Dedifferentiated amniotic fluid mesenchymal stem cell (primary cell): Measurements from ENCODE around the gene BHLHE41.

ENCODE experiments used
- DNase-seq: peaks from one replicate; pipeline ENCODE4 v3.0.0-alpha.2; 2016; ENCODE audit errors: extremely low spot score

BHLHE41 gene

DNA sequence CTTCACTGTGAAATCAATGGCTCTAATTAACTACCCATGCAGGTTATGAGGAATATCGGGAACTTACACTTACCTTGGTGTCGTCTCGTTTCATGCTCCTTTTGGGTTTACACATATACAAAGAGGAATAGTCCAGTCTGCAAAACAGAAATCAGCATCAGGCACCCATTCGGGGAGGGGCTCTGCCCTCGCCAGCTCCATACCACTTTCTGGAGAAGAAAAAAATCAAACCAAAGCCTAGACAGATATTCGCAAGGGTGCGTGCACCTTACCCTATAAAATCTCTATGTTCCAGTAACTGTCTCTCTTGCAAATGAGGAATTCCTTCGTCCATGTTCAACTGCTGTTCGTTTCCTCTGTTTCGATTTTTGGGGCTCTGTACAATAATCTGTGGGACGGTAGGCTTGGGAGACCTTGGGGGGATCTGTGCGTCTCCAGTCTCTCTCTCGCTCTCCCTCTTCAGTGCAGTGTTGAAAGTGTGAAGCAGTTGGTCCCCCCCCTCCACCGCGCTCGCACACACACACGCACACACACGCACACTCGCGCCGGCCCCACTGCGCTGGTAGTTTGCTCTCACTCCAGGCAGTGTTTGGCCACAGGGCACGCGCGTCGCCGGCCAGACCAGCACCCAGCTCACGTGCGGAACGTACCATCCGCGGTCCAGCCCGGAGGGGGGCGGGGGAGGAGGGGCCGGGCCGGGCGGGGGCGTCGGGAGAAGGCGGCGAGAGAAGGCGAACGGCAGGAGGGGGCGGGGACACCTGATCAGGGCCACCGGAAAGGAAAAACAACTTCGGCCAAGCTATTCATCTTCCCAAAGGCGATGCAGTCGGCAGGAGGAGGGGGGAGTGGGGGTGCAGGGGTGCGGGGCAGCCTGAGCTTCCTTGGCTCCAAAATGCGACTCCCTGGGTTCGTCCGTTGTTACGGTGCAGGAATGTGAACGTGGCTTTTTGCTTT is at the start of gene BHLHE41:
TSS of gene BHLHE41 (minus strand) at position 592 of the 954 bp plus-strand sequence. CDS start at position 334, 258 bp downstream.
- peak; percentile 53 for DNase-seq

- DNase-seq, result no peak
These were observed 48.2 kb upstream of the BHLHE41 start for GRCh38 chr12:26172946-26173552.

DNA sequence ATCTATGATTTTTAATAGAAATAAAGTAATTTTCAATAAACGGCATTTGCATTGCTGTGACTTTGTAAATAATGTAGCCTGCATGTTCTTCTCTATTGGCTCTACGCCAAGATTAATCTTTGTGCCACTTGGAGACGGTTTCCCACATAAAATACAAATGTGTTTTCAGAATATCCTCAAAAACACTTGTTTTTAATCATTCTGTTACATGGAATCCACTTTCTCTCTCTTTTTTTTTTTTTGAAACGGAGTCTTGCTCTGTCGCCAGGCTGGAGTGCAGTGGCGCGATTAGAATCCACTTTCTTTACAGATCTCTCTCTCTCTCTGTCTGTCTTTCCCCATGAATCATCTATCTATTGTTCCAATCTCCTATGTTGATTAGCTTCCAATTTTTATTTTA is 47.7 kb upstream of the BHLHE41 start:
- DNase-seq, result no peak

DNA sequence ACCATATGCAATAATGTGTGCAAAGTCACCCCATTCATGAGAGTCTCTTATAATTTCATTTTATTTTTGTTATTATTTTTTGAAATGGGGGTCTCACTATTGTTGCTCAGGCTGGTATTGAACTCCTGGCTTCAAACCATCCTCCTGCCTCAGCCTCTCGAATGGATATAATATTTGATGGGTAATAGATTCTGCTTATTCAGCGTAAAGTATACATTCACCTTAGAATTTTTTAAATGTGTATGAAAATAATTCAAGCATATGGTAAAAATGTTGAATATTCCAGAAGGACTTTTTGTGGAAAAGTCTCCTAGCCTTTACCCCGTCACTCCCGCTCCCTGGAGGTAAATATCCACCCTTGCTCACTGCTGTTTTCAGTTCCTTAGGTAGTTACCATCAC is 47.2 kb upstream of the BHLHE41 start:
- DNase-seq, result no peak

DNA sequence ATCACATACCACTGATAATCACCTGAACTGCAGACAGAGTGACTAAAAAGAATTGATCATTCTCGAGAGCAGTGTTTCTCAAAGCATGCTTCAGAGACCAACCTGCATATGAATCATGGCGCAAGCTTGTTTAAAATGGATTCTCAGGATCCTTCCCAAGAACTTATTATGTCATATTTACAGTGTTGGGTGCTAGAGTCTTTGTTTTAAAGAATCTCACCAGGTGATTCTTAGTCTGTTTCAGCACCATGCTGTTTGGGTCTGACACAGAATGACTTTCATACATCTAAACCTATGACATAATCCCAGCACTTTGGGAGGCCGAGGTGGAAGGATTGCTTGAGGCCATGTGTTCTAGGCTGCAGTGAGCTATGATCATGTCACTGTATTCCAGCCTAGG is 39.3 kb upstream of the BHLHE41 start:
- DNase-seq, result no peak

GRCh38 chr12:26162905-26163304 is 38.1 kb upstream of the BHLHE41 start:
- DNase-seq, result no peak

GRCh38 chr12:26162174-26162573 is 37.3 kb upstream of the BHLHE41 start:
- DNase-seq, result no peak

- no peak for DNase-seq
These were observed 33.4 kb upstream of the BHLHE41 start for GRCh38 chr12:26158078-26158764.

GRCh38 chr12:26157001-26157400 is 32.2 kb upstream of the BHLHE41 start:
- DNase-seq, result no peak

- no peak for DNase-seq
These were observed 31.5 kb upstream of the BHLHE41 start for GRCh38 chr12:26156201-26156871.

DNA sequence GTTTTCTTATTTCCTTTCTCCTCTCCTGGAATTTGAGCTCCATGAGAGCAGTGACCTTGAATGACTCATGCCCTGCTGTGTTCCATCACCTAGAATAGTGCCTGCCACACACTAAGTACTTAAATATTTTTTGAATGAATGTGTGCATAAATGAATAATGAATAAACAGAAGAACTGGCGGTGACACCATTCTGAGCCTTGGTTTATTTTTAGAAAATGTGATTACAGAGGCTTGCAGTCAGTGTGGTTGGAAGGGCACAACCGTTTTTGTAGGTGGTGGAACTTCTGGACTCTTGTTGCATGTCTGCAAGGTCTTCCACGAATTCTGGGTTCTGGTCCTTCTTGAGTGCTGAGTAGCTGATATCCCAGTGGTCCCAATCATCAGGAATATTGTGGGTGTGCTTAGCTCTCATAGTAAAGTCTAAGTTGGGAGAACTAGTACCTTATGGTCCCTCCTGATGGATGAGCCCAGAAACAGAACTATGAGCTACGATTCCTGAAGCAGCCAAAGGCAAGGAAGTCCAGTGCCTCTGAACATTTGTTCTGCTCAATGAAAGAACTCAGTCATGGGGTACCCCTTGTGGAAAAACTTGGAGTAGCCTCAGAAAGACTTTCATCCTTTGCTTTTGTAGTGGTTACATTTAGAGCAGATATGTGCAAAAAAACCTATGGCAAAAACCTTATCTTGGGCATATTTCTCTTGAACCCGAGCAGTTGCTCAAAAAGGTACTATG is 28.8 kb upstream of the BHLHE41 start:
- DNase-seq, result peak; percentile 87

DNA sequence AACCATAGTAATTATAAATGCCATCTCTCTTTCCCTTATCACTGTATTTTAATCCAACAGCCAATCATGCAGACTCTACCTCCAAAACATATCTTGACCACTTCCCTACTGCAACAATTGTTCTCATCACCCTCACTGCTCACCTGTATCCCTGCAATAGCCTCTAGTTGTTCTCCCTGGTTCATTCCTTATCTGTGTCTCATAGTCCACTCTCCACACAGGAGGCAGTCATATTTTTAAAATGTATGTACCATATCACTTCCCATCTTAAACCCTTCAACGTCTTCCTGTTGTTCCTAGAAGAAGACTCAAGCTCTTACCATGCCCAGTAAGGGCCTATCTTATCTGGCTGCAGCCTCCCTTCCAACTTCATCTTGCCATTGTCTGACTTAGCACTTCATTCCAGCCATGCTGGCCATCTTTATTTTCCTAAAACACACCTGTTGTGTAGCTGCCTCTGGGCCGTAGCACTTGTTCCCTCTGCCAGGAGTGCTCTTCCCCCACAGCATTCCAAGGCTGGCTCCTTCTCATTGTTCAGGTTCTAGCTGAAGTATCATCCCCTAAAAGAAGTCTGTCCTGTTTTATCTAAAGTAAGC is 27.8 kb upstream of the BHLHE41 start:
- no peak for DNase-seq

DNA sequence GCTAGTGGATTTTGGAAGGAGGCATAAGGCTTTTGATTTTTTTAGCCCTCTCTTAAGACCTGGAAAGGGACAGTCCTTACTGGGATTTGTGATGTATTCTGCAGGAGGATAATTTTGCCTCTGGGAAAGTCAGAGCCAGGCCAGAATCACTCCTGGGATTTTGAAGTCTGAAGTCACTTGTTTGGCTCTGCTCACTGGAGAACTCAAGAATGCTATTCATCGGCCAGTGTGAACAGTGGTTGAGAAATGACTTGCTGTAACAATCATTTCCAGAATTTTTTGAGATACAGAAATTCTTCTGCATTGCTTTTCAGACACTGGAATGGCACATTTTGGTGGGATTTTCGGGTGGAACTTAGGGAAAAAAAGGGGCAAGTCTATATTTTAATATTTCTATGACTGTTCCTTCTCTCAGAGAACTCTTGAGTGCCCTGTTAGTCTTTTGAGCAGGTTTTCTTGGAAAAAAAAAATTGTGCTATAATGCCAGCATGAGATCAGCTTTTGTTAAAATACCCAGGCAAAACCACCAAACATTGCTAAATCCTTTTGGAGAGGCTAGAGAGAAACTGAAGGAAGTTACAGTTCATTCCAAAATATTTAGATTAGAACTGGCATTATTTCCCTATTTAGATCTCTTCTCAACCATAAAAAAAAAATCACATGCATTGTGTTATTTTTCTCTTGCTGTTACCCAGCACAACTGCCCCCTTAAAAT is 26.1 kb upstream of the BHLHE41 start:
- peak; percentile 80 for DNase-seq

GRCh38 chr12:26149968-26150500 is 25.2 kb upstream of the BHLHE41 start:
- DNase-seq, result no peak

GRCh38 chr12:26148291-26148690 is 23.5 kb upstream of the BHLHE41 start:
- no peak for DNase-seq

GRCh38 chr12:26143291-26143690 is 18.5 kb upstream of the BHLHE41 start:
- DNase-seq, result no peak

- no peak for DNase-seq
These were observed 14.0 kb upstream of the BHLHE41 start for GRCh38 chr12:26138860-26139259.

DNA sequence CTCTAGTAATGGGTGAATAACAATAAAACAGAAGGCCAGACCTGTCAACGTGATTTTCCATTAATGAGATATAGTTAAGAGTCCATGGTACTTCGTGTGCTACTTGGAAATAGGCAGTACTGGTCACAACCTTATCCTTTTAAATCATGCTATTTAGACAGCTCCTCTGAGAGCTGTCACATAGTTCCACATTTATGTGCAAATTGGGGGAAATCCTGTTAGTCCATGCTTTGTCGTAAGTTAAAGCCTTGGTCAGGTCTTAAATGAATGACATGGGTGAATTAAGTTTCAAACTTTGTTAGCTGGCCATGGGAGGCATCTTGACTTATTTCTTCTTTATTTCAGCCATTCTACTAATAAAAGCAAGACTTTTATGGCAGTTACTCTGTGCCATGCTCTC is 11.9 kb upstream of the BHLHE41 start:
- no peak for DNase-seq

GRCh38 chr12:26135571-26135970 is 10.7 kb upstream of the BHLHE41 start:
- DNase-seq, result no peak

GRCh38 chr12:26135010-26135420 is 10.2 kb upstream of the BHLHE41 start:
- DNase-seq, result no peak
